HCT116 (cell line): ENCODE results near the gene ZNF586. TPM values are rescaled to one million over a fixed set of nuclear protein-coding genes. Genes with fewer than 3 reads are reported as not detected.
A peak's percentile ranks its signal among the peaks of the same experiment; 100 is the strongest.

Experiments
- ATAC-seq: fragments of 200-7000 bp; cut with Tn5 transposase; 2 replicates; pipeline ENCODE4 v1.9.1; 2020; ENCODE audit warnings: mild to moderate bottlenecking, moderate library complexity
- Bru-seq: library from RNA; stranded (reverse); fragments of 400-500 nt; gene quantifications from one replicate; lab custom pipeline; 2021; lab: Mats Ljungman, UMichigan
- BruChase-seq, 2 experiments: library from RNA; stranded (reverse); fragments of 400-500 nt; gene quantifications; one replicate each; lab custom pipeline; 2021; lab: Mats Ljungman, UMichigan
- BruUV-seq: library from RNA; stranded (reverse); fragments of 400-500 nt; replicated peaks from 2 replicates; lab custom pipeline; 2021; lab: Mats Ljungman, UMichigan
- CTCF ChIA-PET: fragments of 300-600 bp; sonication (Branson Sonifier 250); formaldehyde crosslinking; loops from one replicate; lab custom pipeline; 2021; ENCODE audit warnings: antibody characterized with exemption; lab: Charles Lee
- POLR2A ChIA-PET: fragments of 300-600, 350-600 bp; sonication (Branson Sonifier 250); formaldehyde crosslinking; loops from one replicate; lab custom pipeline; 2021; ENCODE audit warnings: antibody characterized with exemption; lab: Charles Lee
- RAD21 ChIA-PET, 2 experiments: fragments of 300-600 bp; sonication (Branson Sonifier 250); formaldehyde crosslinking; loops; one replicate each; lab custom pipeline; 2023; ENCODE audit warnings: low total read pairs in 2 of 2; ENCODE audit not compliant: uncharacterized antibody in 2 of 2, unreplicated experiment in 2 of 2, low non-redundant PET in 1 of 2; lab: Charles Lee
- DNase-seq: peaks from one replicate; pipeline ENCODE4 v3.0.0-alpha.2; 2010; ENCODE audit warnings: low read depth, low spot score
- H2AFZ ChIP-seq: fragments of 200-600 bp; shearing (Covaris generic), sonication (generic); 2 replicates; pipeline ENCODE4 v1.6.1; 2017; ENCODE audit warnings: low read depth, mixed run types, mixed read lengths, antibody characterized with exemption, low read length; ENCODE audit not compliant: poor library complexity, severe bottlenecking
- H3K27ac ChIP-seq: 2 replicates; pipeline ENCODE4 v1.5.1; 2012; ENCODE audit warnings: low read depth, low read length
- H3K27me3 ChIP-seq: fragments of 200-600 bp; sonication (generic); 2 replicates; pipeline ENCODE4 v1.6.1; 2016; ENCODE audit warnings: mixed run types, low read length, mixed read lengths; ENCODE audit not compliant: insufficient read depth
- H3K36me3 ChIP-seq, 2 experiments: fragments of 200-500 bp in 1 of 2; fragments of 200-600 bp in 1 of 2; sonication (Bioruptor generic) in 1 of 2; sonication (generic) in 1 of 2; 2 replicates each; pipeline versions ENCODE4 v1.5.1 to v1.6.1; 2014 to 2016; ENCODE audit warnings: low read length in 2 of 2, inconsistent platforms in 1 of 2, mixed read lengths in 1 of 2, mixed run types in 1 of 2; ENCODE audit not compliant: insufficient read depth in 2 of 2, control insufficient read depth in 1 of 2
- H3K4me1 ChIP-seq, 2 experiments: fragments of 200-600 bp in 1 of 2; sonication (generic) in 1 of 2; 2 replicates each; pipeline versions ENCODE4 v1.5.1 to v1.6.1; 2012 to 2017; ENCODE audit warnings: low read length in 2 of 2, inconsistent platforms in 1 of 2, mild to moderate bottlenecking in 1 of 2, mixed read lengths in 1 of 2, mixed run types in 1 of 2, moderate library complexity in 1 of 2; ENCODE audit not compliant: insufficient read depth in 2 of 2, control insufficient read depth in 1 of 2
- H3K4me2 ChIP-seq: fragments of 200-600 bp; sonication (generic); 2 replicates; pipeline ENCODE4 v1.6.1; 2017; ENCODE audit warnings: mixed run types, low read length, mixed read lengths
- H3K4me3 ChIP-seq, 2 experiments: fragments of 200-600 bp in 1 of 2; sonication (generic) in 1 of 2; replicated peaks in 1 of 2; 2 replicates each; pipeline ENCODE4 v1.5.1; 2011 to 2016; ENCODE audit warnings: low read length in 2 of 2, control low read depth in 1 of 2, low read depth in 1 of 2, mild to moderate bottlenecking in 1 of 2, mixed read lengths in 1 of 2, mixed run types in 1 of 2
- H3K79me2 ChIP-seq: fragments of 200-600 bp; sonication (generic); 2 replicates; pipeline ENCODE4 v1.6.1; 2017; ENCODE audit warnings: mild to moderate bottlenecking, mixed run types, low read length, moderate library complexity, mixed read lengths; ENCODE audit not compliant: insufficient read depth
- H3K9ac ChIP-seq: fragments of 200-600 bp; sonication (generic); 2 replicates; pipeline ENCODE4 v1.6.1; 2016; ENCODE audit warnings: low read length, mixed read lengths
- H3K9me2 ChIP-seq: fragments of 200-600 bp; sonication (generic), shearing (Covaris generic); 2 replicates; pipeline ENCODE4 v1.6.1; 2017; ENCODE audit warnings: mixed run types, mild to moderate bottlenecking, moderate library complexity; ENCODE audit not compliant: insufficient read depth
- H3K9me3 ChIP-seq, 2 experiments: fragments of 200-500 bp in 1 of 2; fragments of 200-600 bp in 1 of 2; sonication (Bioruptor generic) in 1 of 2; sonication (generic) in 1 of 2; 2 replicates each; pipeline ENCODE4 v1.6.1; 2014 to 2017; ENCODE audit warnings: low read length in 2 of 2, mixed read lengths in 2 of 2, inconsistent platforms in 1 of 2, low read depth in 1 of 2, mild to moderate bottlenecking in 1 of 2, mixed run types in 1 of 2, moderate library complexity in 1 of 2; ENCODE audit not compliant: control insufficient read depth in 1 of 2, insufficient read depth in 1 of 2
- H4K20me1 ChIP-seq: fragments of 200-600 bp; sonication (generic), shearing (Covaris generic); 2 replicates; pipeline ENCODE4 v1.6.1; 2017; ENCODE audit warnings: mixed run types, mild to moderate bottlenecking, moderate library complexity; ENCODE audit not compliant: insufficient read depth
- ELF1 ChIP-seq: IDR thresholded peaks from 2 replicates; pipeline ENCODE4 v1.6.1; 2012; ENCODE audit warnings: low read depth, borderline replicate concordance
- JUND ChIP-seq: IDR thresholded peaks from 2 replicates; pipeline ENCODE4 v1.6.1; 2012
- POLR2AphosphoS5 ChIP-seq: IDR thresholded peaks from 2 replicates; pipeline ENCODE4 v1.6.1; 2011; ENCODE audit warnings: mild to moderate bottlenecking, low read depth, low read length, moderate library complexity
- RAD21 ChIP-seq: IDR thresholded peaks from 2 replicates; pipeline ENCODE4 v1.6.1; 2012; ENCODE audit warnings: low read depth, mild to moderate bottlenecking
- SP1 ChIP-seq: IDR thresholded peaks from 2 replicates; pipeline ENCODE4 v1.6.1; 2012; ENCODE audit warnings: low read depth
- TCF7L2 ChIP-seq: IDR thresholded peaks from 2 replicates; pipeline ENCODE4 v1.7.0; 2011; ENCODE audit warnings: borderline replicate concordance, inconsistent platforms; ENCODE audit not compliant: insufficient read depth, insufficient read length; ENCODE audit errors: extremely low read depth
- YY1 ChIP-seq: IDR thresholded peaks from 2 replicates; pipeline ENCODE4 v1.6.1; 2011; ENCODE audit warnings: low read length, low read depth, moderate library complexity, mild to moderate bottlenecking; ENCODE audit not compliant: insufficient replicate concordance; ENCODE audit errors: extremely low read depth
- ZFX ChIP-seq: fragments of 450-650 bp; IDR thresholded peaks from 2 replicates; pipeline ENCODE4 v1.6.1; 2017
- ZNF274 ChIP-seq: fragments of 200-500 bp; sonication (Bioruptor generic); IDR thresholded peaks from 2 replicates; pipeline ENCODE4 v1.6.1; 2014; ENCODE audit warnings: mild to moderate bottlenecking, low read depth, low read length, inconsistent platforms
- intact Hi-C: fragments of 100-400 bp; cut with micrococcal nuclease; formaldehyde crosslinking; loops from 2 replicates; pipeline ENCODE4 v1.10.0; 2022
- long read RNA-seq: library from polyadenylated mRNA; unstranded; transcript quantifications from one replicate; pipeline ENCODE4 v2.0.0, GENCODE V29; 2021; ENCODE audit not compliant: unreplicated experiment
- polyA plus RNA-seq: library from polyadenylated mRNA; unstranded; fragments of >200 nt; gene quantifications from 2 replicates; pipeline ENCODE4 v1.2.1, GENCODE V29; 2012; ENCODE audit warnings: missing spikeins
- total RNA-seq: library from RNA; stranded (reverse); gene quantifications from one replicate; pipeline ENCODE4 v1.2.1, GENCODE V29; 2021; ENCODE audit not compliant: unreplicated experiment
- TF ChIP-seq, protein P1 (sequence below): IDR thresholded peaks from 2 replicates; pipeline ENCODE4 v1.6.1; 2012

The ZNF586 gene
- total RNA-seq, result 3.5 TPM
- polyA plus RNA-seq, result 1.6 TPM in 2 replicates
- percentile 57 among the genes with signal in this experiment for Bru-seq, nascent RNA
- BruChase-seq, experiment 1, labeled RNA remaining after a 6-hour chase, result percentile 61 among the genes with signal in this experiment
- percentile 63 among the genes with signal in this experiment for BruChase-seq, experiment 2, labeled RNA remaining after a 2-hour chase
- long read RNA-seq, partial matches to known transcripts, result 0 of 3 reads
- long read RNA-seq, other reads (novel, unspliced or antisense), result 1 of 3 reads

DNA sequence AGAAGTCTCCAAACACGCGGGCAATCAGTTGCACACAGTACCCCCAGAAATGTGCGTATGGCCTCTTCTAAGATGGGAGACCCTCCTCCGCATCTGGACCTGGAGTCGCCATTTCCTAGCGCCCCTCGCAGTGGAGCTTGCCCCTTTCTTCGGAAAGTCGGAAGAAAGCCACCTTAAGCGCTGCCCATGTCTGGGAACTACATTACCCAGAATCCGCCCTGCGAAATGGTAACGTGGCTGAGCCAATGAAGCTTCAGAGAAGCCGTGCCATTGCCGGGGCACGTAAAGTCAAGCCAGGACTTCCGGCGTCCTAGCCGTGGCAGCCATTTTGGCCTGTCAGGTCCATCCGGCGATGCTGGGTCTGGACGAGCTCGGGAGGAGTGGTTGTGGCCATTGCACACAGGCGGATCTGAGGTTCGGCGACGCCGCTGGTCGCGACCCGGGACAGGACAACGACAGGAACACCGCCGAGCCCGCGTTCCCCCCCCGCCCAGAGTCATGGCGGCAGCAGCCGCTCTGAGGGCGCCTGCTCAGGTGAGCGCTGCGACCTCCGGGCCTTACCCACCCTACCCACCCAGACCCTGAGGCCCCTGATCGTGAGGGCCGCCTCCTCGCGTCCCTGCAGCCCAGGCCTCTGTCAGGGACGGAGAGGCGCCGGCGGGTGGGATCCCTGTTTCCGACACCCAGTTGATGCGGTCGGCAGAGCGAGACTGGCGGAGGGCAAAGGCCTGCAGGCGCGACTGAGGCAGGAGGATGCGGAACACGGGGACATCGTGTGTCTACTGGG is at the start of gene ZNF586:
ZNF586 (plus strand) TSS at position 332 of the 787 bp plus-strand sequence; CDS start at position 499, 167 bp downstream.
- H3K79me2 ChIP-seq, result 0 out of 2 replicates have a peak, but pooled peaks cover 10% of the 10 kb centered on the region
- H3K36me3 ChIP-seq, result no peaks in the 10 kb centered on the region
- peak within 1 kb of the TSS; percentile 50 for H3K4me2 ChIP-seq
- peak; percentile 98 for ATAC-seq
- POLR2A ChIA-PET, result interaction anchor here (0.6 to 0.9 kb wide), 3 partner anchors 23 to 74 kb away, joined by 3 to 4 read pairs (median 3); partner anchors contain the start of genes ZNF552 and ZNF776
- CTCF ChIA-PET, result no interaction called here
- peak; percentile 63 for DNase-seq
- intact Hi-C loops, result no loop called here
- peak; percentile 70 for TF ChIP-seq SP1
- no peak for TF ChIP-seq TCF7L2
- TF ChIP-seq ZFX, result peak; percentile 22; the same call in 1 of the 2 replicates
- peak; percentile 91 for TF ChIP-seq YY1
- no peak for TF ChIP-seq ZNF274
- no peak for TF ChIP-seq RAD21
- peak; percentile 42; the same call in 1 of the 2 replicates for TF ChIP-seq POLR2AphosphoS5
- peak; percentile 4; the same call in 1 of the 2 replicates for TF ChIP-seq ELF1
- TF ChIP-seq JUND, result no peak
- TF ChIP-seq, protein P1, sequence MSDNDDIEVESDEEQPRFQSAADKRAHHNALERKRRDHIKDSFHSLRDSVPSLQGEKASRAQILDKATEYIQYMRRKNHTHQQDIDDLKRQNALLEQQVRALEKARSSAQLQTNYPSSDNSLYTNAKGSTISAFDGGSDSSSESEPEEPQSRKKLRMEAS, result peak; percentile 28; the same call in 1 of the 2 replicates
- TF ChIP-seq, all 23 proteins: peak for 6
- RAD21 ChIA-PET, result no interaction called here
- Histone ChIP-seq H3K9me2 (no peaks in the 10 kb centered on the region), H3K9me3 (peaks cover 0 to 9% of the 10 kb centered on the region in 2 experiments; a peak in 1 of 4 replicates), H3K27ac (peak within 1 kb of the TSS; percentile 42; the same call in 1 of the 2 replicates), H3K9ac (no peak within 1 kb of the TSS), H3K27me3 (no peaks in the 10 kb centered on the region), H3K4me3 (peak within 1 kb of the TSS; percentile 55 to 56), H2AFZ (no peak within 1 kb of the TSS), H4K20me1 (no peaks in the 10 kb centered on the region), H3K4me1 (no peaks in the 10 kb centered on the region)
- no TSS peak for BruUV-seq
